ENCODE measurements around the gene CRELD1. TPM values are rescaled to one million over a fixed set of nuclear protein-coding genes. Genes with fewer than 3 reads are reported as not detected.
"Not testable (repeated sequence)": the region's sequence is repeated elsewhere in the genome, so short reads cannot be mapped to it uniquely, and the experiment has no call there.

CRELD1 gene
- total and polyA plus RNA-seq, 4 donors: 28.0 to 60.1 (median 41.7) TPM

DNA sequence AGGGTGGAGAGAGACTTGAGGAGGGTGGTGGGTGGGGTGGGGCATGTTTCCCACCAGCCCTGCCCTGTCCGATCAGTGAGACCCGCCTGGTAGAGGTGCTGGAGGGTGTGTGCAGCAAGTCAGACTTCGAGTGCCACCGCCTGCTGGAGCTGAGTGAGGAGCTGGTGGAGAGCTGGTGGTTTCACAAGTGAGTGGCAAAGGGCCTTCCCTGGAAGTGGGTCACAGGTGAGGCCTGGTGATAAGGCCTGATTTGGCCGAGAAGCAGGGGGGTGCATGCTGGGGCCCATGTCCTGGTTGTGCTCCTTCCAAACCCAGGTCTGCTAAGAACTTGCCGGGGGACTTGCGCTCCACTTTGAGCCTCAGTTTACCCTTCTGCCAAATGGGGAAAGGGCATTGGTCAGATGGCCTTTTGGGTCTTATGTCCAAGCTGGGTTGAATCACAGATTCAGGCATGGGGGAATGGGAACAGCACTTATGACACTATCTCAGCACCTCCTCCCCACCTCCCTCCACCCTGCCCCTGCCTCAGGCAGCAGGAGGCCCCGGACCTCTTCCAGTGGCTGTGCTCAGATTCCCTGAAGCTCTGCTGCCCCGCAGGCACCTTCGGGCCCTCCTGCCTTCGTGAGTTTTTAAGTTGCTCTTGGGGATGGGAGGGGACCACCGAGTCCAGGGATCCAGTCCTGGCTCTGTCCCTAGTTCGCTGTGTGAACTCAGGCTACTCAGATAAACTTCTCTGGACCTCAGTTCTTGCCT lies 4.0 kb downstream of the CRELD1 start:
- WGBS, 2 donors: 96% methylated on average over 12 to 13 of the region's 13 CpGs
- TF ChIP-seq, protein P1, sequence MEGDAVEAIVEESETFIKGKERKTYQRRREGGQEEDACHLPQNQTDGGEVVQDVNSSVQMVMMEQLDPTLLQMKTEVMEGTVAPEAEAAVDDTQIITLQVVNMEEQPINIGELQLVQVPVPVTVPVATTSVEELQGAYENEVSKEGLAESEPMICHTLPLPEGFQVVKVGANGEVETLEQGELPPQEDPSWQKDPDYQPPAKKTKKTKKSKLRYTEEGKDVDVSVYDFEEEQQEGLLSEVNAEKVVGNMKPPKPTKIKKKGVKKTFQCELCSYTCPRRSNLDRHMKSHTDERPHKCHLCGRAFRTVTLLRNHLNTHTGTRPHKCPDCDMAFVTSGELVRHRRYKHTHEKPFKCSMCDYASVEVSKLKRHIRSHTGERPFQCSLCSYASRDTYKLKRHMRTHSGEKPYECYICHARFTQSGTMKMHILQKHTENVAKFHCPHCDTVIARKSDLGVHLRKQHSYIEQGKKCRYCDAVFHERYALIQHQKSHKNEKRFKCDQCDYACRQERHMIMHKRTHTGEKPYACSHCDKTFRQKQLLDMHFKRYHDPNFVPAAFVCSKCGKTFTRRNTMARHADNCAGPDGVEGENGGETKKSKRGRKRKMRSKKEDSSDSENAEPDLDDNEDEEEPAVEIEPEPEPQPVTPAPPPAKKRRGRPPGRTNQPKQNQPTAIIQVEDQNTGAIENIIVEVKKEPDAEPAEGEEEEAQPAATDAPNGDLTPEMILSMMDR (IDR thresholded peaks at IDR 0.05; ENCODE audit: control extremely low read depth, extremely low read depth): no peak
- DNase-seq: no peak
- H3K4me1 ChIP-seq (ENCODE audit: control insufficient read depth in 5 of 5, insufficient read depth in 5 of 5, low read length in 5 of 5): peaks cover 0 to 14% (median 2%) of the 10 kb centered on the region in 5 donors
- H3K27me3 ChIP-seq (ENCODE audit: control insufficient read depth in 3 of 3, insufficient read depth in 3 of 3, low read length in 2 of 3): no peaks in the 10 kb centered on the region
- H3K36me3 ChIP-seq (ENCODE audit: control insufficient read depth in 4 of 4, insufficient read depth in 4 of 4, low read length in 4 of 4): peaks cover 0 to 24% (median 10%) of the 10 kb centered on the region in 4 donors
- no peak overlapping the region for H3K9ac ChIP-seq (ENCODE audit: insufficient read depth in 1 of 2, low read length in 2 of 2)
- H3K4me3 ChIP-seq: no peak overlapping the region
- no peak for ATAC-seq (ENCODE audit: insufficient read depth, low FRiP score)
- no peaks in the 10 kb centered on the region for H3K9me3 ChIP-seq (ENCODE audit: control insufficient read depth in 4 of 4, insufficient read depth in 3 of 4, low read length in 3 of 4)
- no peak overlapping the region for H3K27ac ChIP-seq (ENCODE audit: low read depth in 1 of 2, low read length in 1 of 2)

DNA sequence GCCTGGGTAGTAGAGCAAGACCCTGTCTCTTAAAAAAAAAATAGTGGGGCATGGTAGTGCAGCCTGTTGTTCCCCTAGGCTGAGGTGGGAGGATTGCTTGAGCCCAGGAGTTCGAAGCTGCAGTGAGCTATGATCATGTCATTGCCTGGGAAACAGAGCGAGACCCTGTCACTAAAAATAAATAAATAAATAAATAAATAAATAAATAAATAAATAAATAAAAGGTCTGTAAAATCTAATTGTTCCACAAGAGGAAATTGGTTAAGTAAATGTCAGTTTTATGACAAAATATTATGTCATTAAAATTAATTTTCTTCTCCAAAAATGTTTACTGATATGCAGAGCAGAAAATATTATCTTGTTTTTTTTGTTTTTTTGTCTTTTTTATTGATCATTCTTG lies 5.3 kb downstream of the CRELD1 start:
- TF ChIP-seq, protein P1 (IDR thresholded peaks at IDR 0.05; ENCODE audit: control extremely low read depth, extremely low read depth): no peak
- ATAC-seq (ENCODE audit: insufficient read depth, low FRiP score): no peak
- DNase-seq: no peak
- Histone ChIP-seq H3K36me3 (ENCODE audit: control insufficient read depth in 4 of 4, insufficient read depth in 4 of 4, low read length in 4 of 4) (peaks cover 0 to 24% (median 13%) of the 10 kb centered on the region in 4 donors), H3K27me3 (ENCODE audit: control insufficient read depth in 3 of 3, insufficient read depth in 3 of 3, low read length in 2 of 3) (no peaks in the 10 kb centered on the region), H3K9me3 (ENCODE audit: control insufficient read depth in 4 of 4, insufficient read depth in 3 of 4, low read length in 3 of 4) (no peaks in the 10 kb centered on the region), H3K4me3 (no peak overlapping the region), H3K9ac (ENCODE audit: insufficient read depth in 1 of 2, low read length in 2 of 2) (no peak overlapping the region), H3K4me1 (ENCODE audit: control insufficient read depth in 5 of 5, insufficient read depth in 5 of 5, low read length in 5 of 5) (peaks cover 0 to 9% (median 2%) of the 10 kb centered on the region in 5 donors), H3K27ac (ENCODE audit: low read depth in 1 of 2, low read length in 1 of 2) (no peak overlapping the region)
- 99 to 100% methylated on average over 2 of the region's 2 CpGs for WGBS, 2 donors

DNA sequence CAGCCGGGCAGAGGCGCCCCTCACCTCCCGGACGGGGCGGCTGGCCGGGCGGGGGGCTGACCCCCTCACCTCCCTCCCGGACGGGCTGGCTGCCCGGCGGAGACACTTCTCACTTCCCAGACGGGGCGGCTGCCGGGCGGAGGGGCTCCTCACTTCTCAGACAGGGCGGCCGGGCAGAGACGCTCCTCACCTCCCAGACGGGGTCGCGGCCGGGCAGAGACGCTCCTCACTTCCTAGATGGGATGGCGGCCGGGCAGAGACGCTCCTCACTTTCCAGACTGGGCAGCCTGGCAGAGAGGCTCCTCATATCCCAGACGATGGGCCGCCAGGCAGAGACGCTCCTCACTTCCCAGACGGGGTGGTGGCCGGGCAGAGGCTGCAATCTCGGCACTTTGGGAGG lies 6.3 kb downstream of the CRELD1 start:
- not testable (repeated sequence) for H3K4me1 ChIP-seq (ENCODE audit: control insufficient read depth in 5 of 5, insufficient read depth in 5 of 5, low read length in 5 of 5); DNase-seq
- peaks cover 0 to 28% (median 14%) of the 10 kb centered on the region in 4 donors for H3K36me3 ChIP-seq (ENCODE audit: control insufficient read depth in 4 of 4, insufficient read depth in 4 of 4, low read length in 4 of 4)

DNA sequence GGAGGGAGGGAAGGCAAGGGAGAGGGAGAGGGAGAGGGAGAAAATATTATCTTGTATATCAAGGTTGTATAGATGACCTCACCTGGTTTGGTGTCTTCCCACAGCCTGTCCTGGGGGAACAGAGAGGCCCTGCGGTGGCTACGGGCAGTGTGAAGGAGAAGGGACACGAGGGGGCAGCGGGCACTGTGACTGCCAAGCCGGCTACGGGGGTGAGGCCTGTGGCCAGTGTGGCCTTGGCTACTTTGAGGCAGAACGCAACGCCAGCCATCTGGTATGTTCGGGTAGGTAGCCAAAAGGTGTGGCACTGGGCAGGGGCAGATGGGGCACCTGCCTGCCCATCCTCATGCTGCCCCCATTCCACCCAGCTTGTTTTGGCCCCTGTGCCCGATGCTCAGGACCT lies 7.1 kb downstream of the CRELD1 start:
- DNase-seq (no peak), ATAC-seq (ENCODE audit: insufficient read depth, low FRiP score) (no peak)
- no peaks in the 10 kb centered on the region for H3K27me3 ChIP-seq (ENCODE audit: control insufficient read depth in 3 of 3, insufficient read depth in 3 of 3, low read length in 2 of 3)
- no peak overlapping the region for H3K9ac ChIP-seq (ENCODE audit: insufficient read depth in 1 of 2, low read length in 2 of 2)
- H3K4me1 ChIP-seq (ENCODE audit: control insufficient read depth in 5 of 5, insufficient read depth in 5 of 5, low read length in 5 of 5): no peaks in the 10 kb centered on the region
- H3K36me3 ChIP-seq (ENCODE audit: control insufficient read depth in 4 of 4, insufficient read depth in 4 of 4, low read length in 4 of 4): peaks cover 0 to 28% (median 10%) of the 10 kb centered on the region in 4 donors
- H3K9me3 ChIP-seq (ENCODE audit: control insufficient read depth in 4 of 4, insufficient read depth in 3 of 4, low read length in 3 of 4): no peaks in the 10 kb centered on the region
- TF ChIP-seq, protein P1 (IDR thresholded peaks at IDR 0.05; ENCODE audit: control extremely low read depth, extremely low read depth): no peak
- 96 to 97% methylated on average over 10 of the region's 10 CpGs for WGBS, 2 donors
- H3K4me3 ChIP-seq: no peak overlapping the region
- H3K27ac ChIP-seq (ENCODE audit: low read depth in 1 of 2, low read length in 1 of 2): no peak overlapping the region

More for the DNA sequence above, 6.3 kb downstream of the CRELD1 start:
- not testable (repeated sequence) for H3K9ac ChIP-seq (ENCODE audit: insufficient read depth in 1 of 2, low read length in 2 of 2); H3K9me3 ChIP-seq (ENCODE audit: control insufficient read depth in 4 of 4, insufficient read depth in 3 of 4, low read length in 3 of 4); ATAC-seq (ENCODE audit: insufficient read depth, low FRiP score); H3K27ac ChIP-seq (ENCODE audit: low read depth in 1 of 2, low read length in 1 of 2); H3K27me3 ChIP-seq (ENCODE audit: control insufficient read depth in 3 of 3, insufficient read depth in 3 of 3, low read length in 2 of 3); H3K4me3 ChIP-seq
- 93 to 96% methylated on average over 23 to 32 of the region's 32 CpGs for WGBS, 2 donors

Measured in lung (tissue), 12 donors.